Measurements from ENCODE around the gene C14orf93. TPM values are rescaled to one million over a fixed set of nuclear protein-coding genes. Genes with fewer than 3 reads are reported as not detected.

Gene C14orf93
- polyA plus RNA-seq, 2 of the 4 experiments (the other 2 are of a cell fraction): 6.8 to 9.7 TPM

DNA sequence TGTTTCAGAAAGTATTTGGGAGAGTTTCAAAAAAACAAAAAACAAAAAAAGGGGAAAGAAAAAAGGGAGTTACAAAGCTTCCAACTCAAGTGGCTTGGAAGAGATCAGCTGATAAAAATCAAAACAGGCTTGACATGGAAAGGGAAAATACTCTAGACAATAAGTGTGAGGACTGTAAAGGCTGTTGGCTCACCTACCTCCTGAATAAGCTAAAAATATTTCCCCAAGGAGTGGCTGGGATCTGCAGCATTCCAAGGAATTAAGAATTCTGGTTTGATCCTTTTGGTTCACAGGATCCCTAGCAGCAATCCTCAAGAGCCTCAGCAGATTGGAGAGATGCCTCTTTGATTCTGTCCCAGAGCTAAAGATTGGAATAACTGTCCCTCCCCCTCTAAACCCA is 16.4 kb downstream of the C14orf93 start:
- no peak overlapping the region for H3K4me3 ChIP-seq
- H3K4me1 ChIP-seq: peaks cover 5% of the 10 kb centered on the region; the same call in 2 of the 3 replicates
- CTCF ChIA-PET: interaction anchor here (0.7 to 34.0 kb wide), 12 partner anchors 7 to 115 kb away, joined by 3 to 1206 read pairs (median 6); partner anchors contain the start of genes ACIN1, AJUBA, CDH24 and HAUS4
- no peak overlapping the region for H3K4me2 ChIP-seq
- FAIRE-seq: no peak
- H3K27ac ChIP-seq: no peak overlapping the region
- no peak for DNase-seq (ENCODE audit: low read depth in 1 of 2, low spot score in 1 of 2)
- POLR2A ChIA-PET: interaction anchor here (4.2 kb wide), 1 partner anchor 13 kb away, joined by 27 read pairs; no protein-coding TSS in a partner anchor
- TF ChIP-seq JUNB (IDR thresholded peaks at IDR 0.05) (no peak), POLR2AphosphoS2 (conservative IDR thresholded peaks at IDR 0.05; ENCODE audit: low read length) (no peak), ZFP36 (IDR thresholded peaks at IDR 0.05; ENCODE audit: borderline replicate concordance, partially characterized antibody) (no peak), HDAC2 (IDR thresholded peaks at IDR 0.05) (no peak), BHLHE40 (IDR thresholded peaks at IDR 0.05; ENCODE audit: low read depth, low read length) (no peak), HOXA7 (CRISPR knock-in tag; IDR thresholded peaks at IDR 0.05) (no peak), TFCP2L1 (CRISPR knock-in tag; IDR thresholded peaks at IDR 0.05) (no peak), PHF8 (IDR thresholded peaks at IDR 0.05; ENCODE audit: borderline replicate concordance, low read depth) (no peak), HOXB13 (CRISPR knock-in tag; IDR thresholded peaks at IDR 0.05; ENCODE audit: low read depth) (no peak)
- TF ChIP-seq, protein P1, sequence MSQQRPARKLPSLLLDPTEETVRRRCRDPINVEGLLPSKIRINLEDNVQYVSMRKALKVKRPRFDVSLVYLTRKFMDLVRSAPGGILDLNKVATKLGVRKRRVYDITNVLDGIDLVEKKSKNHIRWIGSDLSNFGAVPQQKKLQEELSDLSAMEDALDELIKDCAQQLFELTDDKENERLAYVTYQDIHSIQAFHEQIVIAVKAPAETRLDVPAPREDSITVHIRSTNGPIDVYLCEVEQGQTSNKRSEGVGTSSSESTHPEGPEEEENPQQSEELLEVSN (IDR thresholded peaks at IDR 0.05; ENCODE audit: borderline replicate concordance, low read depth): no peak
- no peaks in the 10 kb centered on the region for H3K9me3 ChIP-seq
- ATAC-seq: no peak

DNA sequence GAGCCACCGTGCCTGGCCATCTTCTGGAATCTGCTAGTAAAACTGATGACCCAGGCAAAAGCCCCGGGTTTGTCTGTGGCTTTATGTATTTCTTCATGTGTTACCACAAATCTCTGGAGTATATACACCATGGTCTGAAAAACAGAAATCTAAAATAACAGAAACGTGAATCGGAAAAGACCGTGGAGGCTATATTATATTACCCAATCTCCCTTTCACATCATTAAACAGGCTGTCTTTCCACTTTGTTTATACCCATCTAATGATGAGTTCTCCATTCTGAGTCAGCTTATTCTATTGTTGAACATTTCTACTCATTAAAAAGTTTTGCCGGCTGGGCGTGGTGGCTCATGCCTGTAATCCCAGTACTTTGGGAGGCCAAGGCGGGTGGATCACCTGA is 18.1 kb downstream of the C14orf93 start:
- ChIA-PET CTCF (interaction anchor here (2.1 to 34.0 kb wide), 6 partner anchors 7 to 102 kb away, joined by 5 to 1206 read pairs (median 108); partner anchors contain the start of genes ACIN1, AJUBA, CDH24 and PSMB11), POLR2A (interaction anchor here (0.7 kb wide), 1 partner anchor 28 kb away, joined by 6 read pairs; no protein-coding TSS in a partner anchor)
- TF ChIP-seq, protein P2, sequence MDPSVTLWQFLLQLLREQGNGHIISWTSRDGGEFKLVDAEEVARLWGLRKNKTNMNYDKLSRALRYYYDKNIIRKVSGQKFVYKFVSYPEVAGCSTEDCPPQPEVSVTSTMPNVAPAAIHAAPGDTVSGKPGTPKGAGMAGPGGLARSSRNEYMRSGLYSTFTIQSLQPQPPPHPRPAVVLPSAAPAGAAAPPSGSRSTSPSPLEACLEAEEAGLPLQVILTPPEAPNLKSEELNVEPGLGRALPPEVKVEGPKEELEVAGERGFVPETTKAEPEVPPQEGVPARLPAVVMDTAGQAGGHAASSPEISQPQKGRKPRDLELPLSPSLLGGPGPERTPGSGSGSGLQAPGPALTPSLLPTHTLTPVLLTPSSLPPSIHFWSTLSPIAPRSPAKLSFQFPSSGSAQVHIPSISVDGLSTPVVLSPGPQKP (IDR thresholded peaks at IDR 0.05; ENCODE audit: low read depth, low read length): no peak
- TF ChIP-seq HOXB5 (CRISPR knock-in tag; IDR thresholded peaks at IDR 0.05): no peak
- TF ChIP-seq KDM5A (IDR thresholded peaks at IDR 0.05): no peak
- no peak for TF ChIP-seq RARB (CRISPR knock-in tag; IDR thresholded peaks at IDR 0.05)
- no peak for TF ChIP-seq POLR2AphosphoS2 (conservative IDR thresholded peaks at IDR 0.05; ENCODE audit: low read length)
- TF ChIP-seq, protein P3, sequence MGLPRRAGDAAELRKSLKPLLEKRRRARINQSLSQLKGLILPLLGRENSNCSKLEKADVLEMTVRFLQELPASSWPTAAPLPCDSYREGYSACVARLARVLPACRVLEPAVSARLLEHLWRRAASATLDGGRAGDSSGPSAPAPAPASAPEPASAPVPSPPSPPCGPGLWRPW (IDR thresholded peaks at IDR 0.05): no peak
- no peak for TF ChIP-seq SMC3 (IDR thresholded peaks at IDR 0.05)
- TF ChIP-seq MYC (IDR thresholded peaks at IDR 0.05; ENCODE audit: borderline replicate concordance, low read length): no peak
- TF ChIP-seq BHLHE40 (IDR thresholded peaks at IDR 0.05; ENCODE audit: low read depth, low read length): no peak
- no peak for TF ChIP-seq TP53 (CRISPR knock-in tag; IDR thresholded peaks at IDR 0.05)
- no peak for TF ChIP-seq RCOR1 (IDR thresholded peaks at IDR 0.05; ENCODE audit: low read depth, low read length)
- TF ChIP-seq, protein P4, sequence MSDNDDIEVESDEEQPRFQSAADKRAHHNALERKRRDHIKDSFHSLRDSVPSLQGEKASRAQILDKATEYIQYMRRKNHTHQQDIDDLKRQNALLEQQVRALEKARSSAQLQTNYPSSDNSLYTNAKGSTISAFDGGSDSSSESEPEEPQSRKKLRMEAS (IDR thresholded peaks at IDR 0.05): no peak
- TF ChIP-seq ZFP36 (IDR thresholded peaks at IDR 0.05; ENCODE audit: borderline replicate concordance, partially characterized antibody): no peak
- TF ChIP-seq, protein P5, sequence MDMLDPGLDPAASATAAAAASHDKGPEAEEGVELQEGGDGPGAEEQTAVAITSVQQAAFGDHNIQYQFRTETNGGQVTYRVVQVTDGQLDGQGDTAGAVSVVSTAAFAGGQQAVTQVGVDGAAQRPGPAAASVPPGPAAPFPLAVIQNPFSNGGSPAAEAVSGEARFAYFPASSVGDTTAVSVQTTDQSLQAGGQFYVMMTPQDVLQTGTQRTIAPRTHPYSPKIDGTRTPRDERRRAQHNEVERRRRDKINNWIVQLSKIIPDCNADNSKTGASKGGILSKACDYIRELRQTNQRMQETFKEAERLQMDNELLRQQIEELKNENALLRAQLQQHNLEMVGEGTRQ (IDR thresholded peaks at IDR 0.05): no peak
- TF ChIP-seq, protein P6, sequence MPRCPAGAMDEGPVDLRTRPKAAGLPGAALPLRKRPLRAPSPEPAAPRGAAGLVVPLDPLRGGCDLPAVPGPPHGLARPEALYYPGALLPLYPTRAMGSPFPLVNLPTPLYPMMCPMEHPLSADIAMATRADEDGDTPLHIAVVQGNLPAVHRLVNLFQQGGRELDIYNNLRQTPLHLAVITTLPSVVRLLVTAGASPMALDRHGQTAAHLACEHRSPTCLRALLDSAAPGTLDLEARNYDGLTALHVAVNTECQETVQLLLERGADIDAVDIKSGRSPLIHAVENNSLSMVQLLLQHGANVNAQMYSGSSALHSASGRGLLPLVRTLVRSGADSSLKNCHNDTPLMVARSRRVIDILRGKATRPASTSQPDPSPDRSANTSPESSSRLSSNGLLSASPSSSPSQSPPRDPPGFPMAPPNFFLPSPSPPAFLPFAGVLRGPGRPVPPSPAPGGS (IDR thresholded peaks at IDR 0.05): no peak
- no peak for TF ChIP-seq RNF2 (IDR thresholded peaks at IDR 0.05; ENCODE audit: borderline replicate concordance, low read depth)
- DNase-seq (ENCODE audit: low read depth in 1 of 2, low spot score in 1 of 2) (no peak), ATAC-seq (no peak), FAIRE-seq (no peak)
- no peak overlapping the region for H3K4me2 ChIP-seq
- no peaks in the 10 kb centered on the region for H3K9me3 ChIP-seq
- 90% methylated on average over 8 of the region's 8 CpGs for WGBS (ENCODE audit: missing lambda C conversion rate)
- no peak overlapping the region for H3K27ac ChIP-seq
- H3K4me3 ChIP-seq: no peak overlapping the region
- peaks cover 5% of the 10 kb centered on the region; the same call in 2 of the 3 replicates for H3K4me1 ChIP-seq

Measured in A549 (cell line).